Left forelimb (tissue), 1 donor: ENCODE data around the gene CCDC47.
"Not testable (repeated sequence)": the region's sequence is repeated elsewhere in the genome, so short reads cannot be mapped to it uniquely, and the experiment has no call there.

Source experiments
- DNase-seq: peaks from one replicate; pipeline ENCODE4 v3.0.0-alpha.2; 2018; ENCODE audit warnings: low spot score

Gene CCDC47

GRCh38 chr17:63773272-63774140 lies at the start of gene CCDC47:
Gene CCDC47 (minus strand): TSS chr17:63773597. CDS start chr17:63766175, 7,422 bp downstream.
- peak; percentile 99 for DNase-seq

GRCh38 chr17:63822537-63822936 lies 49.1 kb upstream of the CCDC47 start:
- no peak for DNase-seq

GRCh38 chr17:63821804-63822203 lies 48.4 kb upstream of the CCDC47 start:
- no peak for DNase-seq

- no peak for DNase-seq
Observed at GRCh38 chr17:63820963-63821561, 47.7 kb upstream of the CCDC47 start.

- DNase-seq = no peak
Observed at GRCh38 chr17:63819585-63820537, 46.5 kb upstream of the CCDC47 start.

GRCh38 chr17:63819131-63819530 lies 45.7 kb upstream of the CCDC47 start:
- no peak for DNase-seq

- DNase-seq = no peak
Observed at GRCh38 chr17:63817736-63818385, 44.5 kb upstream of the CCDC47 start.

GRCh38 chr17:63816669-63817068 lies 43.3 kb upstream of the CCDC47 start:
- no peak for DNase-seq

GRCh38 chr17:63816123-63816522 lies 42.7 kb upstream of the CCDC47 start:
- no peak for DNase-seq

- DNase-seq = no peak
Observed at GRCh38 chr17:63809970-63810369, 36.6 kb upstream of the CCDC47 start.

- DNase-seq = no peak
Observed at GRCh38 chr17:63805591-63805990, 32.2 kb upstream of the CCDC47 start.

GRCh38 chr17:63804328-63804727 lies 30.9 kb upstream of the CCDC47 start:
- no peak for DNase-seq

- DNase-seq = no peak
Observed at GRCh38 chr17:63800783-63801182, 27.4 kb upstream of the CCDC47 start.

- no peak for DNase-seq
Observed at GRCh38 chr17:63798572-63799106, 25.2 kb upstream of the CCDC47 start.

GRCh38 chr17:63796375-63796774 lies 23.0 kb upstream of the CCDC47 start:
- DNase-seq = not testable (repeated sequence)

- DNase-seq = no peak
Observed at GRCh38 chr17:63792055-63792729, 18.8 kb upstream of the CCDC47 start.

GRCh38 chr17:63790057-63790456 lies 16.7 kb upstream of the CCDC47 start:
- no peak for DNase-seq

GRCh38 chr17:63786971-63787711 lies 13.7 kb upstream of the CCDC47 start:
- no peak for DNase-seq

- no peak for DNase-seq
Observed at GRCh38 chr17:63786117-63786516, 12.7 kb upstream of the CCDC47 start.

GRCh38 chr17:63785556-63785955 lies 12.2 kb upstream of the CCDC47 start:
- no peak for DNase-seq
